Measurements from ENCODE around the gene FNBP1L. TPM values are rescaled to one million over a fixed set of nuclear protein-coding genes. Genes with fewer than 3 reads are reported as not detected.

The FNBP1L gene
- total and polyA plus RNA-seq, 2 of the 8 experiments (the other 6 are each of a cell fraction or from before 2014, with no cell fraction given): 48.9 to 95.9 TPM

- no peak for TF ChIP-seq CHD7 (IDR thresholded peaks at IDR 0.05; ENCODE audit: insufficient replicate concordance, low read length)
- no peak for TF ChIP-seq CTBP2 (IDR thresholded peaks at IDR 0.05; ENCODE audit: borderline replicate concordance, insufficient read depth, insufficient read length, low read length)
- no peak for TF ChIP-seq POU5F1 (IDR thresholded peaks at IDR 0.05; ENCODE audit: low read depth, low read length)
- TF ChIP-seq RNF2 (IDR thresholded peaks at IDR 0.05; ENCODE audit: borderline replicate concordance, low read depth, low read length, missing control alignments, poor library complexity, severe bottlenecking): no peak
- no peak for TF ChIP-seq SP1 (IDR thresholded peaks at IDR 0.05; ENCODE audit: low read depth, low read length)
- TF ChIP-seq SIX5 (IDR thresholded peaks at IDR 0.05; ENCODE audit: low read depth, low read length): no peak
- TF ChIP-seq NRF1 (IDR thresholded peaks at IDR 0.05; ENCODE audit: low read depth, low read length): no peak
- TF ChIP-seq BRCA1 (IDR thresholded peaks at IDR 0.05; ENCODE audit: low read depth, low read length): no peak
- TF ChIP-seq KDM4A (IDR thresholded peaks at IDR 0.05; ENCODE audit: low read depth, low read length, severe bottlenecking): no peak
- TF ChIP-seq GABPA (IDR thresholded peaks at IDR 0.05; ENCODE audit: borderline replicate concordance, insufficient read depth, low read length): no peak
- no peak for TF ChIP-seq TAF1 (IDR thresholded peaks at IDR 0.05; ENCODE audit: low read depth, low read length)
- no peak for TF ChIP-seq POLR2A (IDR thresholded peaks at IDR 0.05; ENCODE audit: control extremely low read depth in 1 of 2, low read depth in 2 of 2, low read length in 2 of 2)
These were observed 4.5 kb upstream of the FNBP1L start (continued) for GRCh38 chr1:93443454-93443853.

Data from H1 (cell line).